Neural crest cell (in vitro differentiated cells): ENCODE data around the gene MDFI. TPM values are rescaled to one million over a fixed set of nuclear protein-coding genes. Genes with fewer than 3 reads are reported as not detected.

Experiments used
- DNase-seq: peaks from one replicate; pipeline ENCODE4 v3.0.0; 2021; ENCODE audit warnings: low read depth, mixed read lengths, low spot score
- H3K27ac Mint-ChIP-seq: one replicate; pipeline ENCODE4 v1.8.0; 2021; ENCODE audit warnings: mild to moderate bottlenecking, mixed read lengths; ENCODE audit not compliant: unreplicated experiment
- H3K27me3 Mint-ChIP-seq: 2 replicates; pipeline ENCODE4 v1.8.0; 2021; ENCODE audit warnings: low read depth, mild to moderate bottlenecking, mixed read lengths
- H3K36me3 Mint-ChIP-seq: 2 replicates; pipeline ENCODE4 v1.8.0; 2021; ENCODE audit warnings: low read depth, mild to moderate bottlenecking, mixed read lengths
- H3K4me1 Mint-ChIP-seq: 2 replicates; pipeline ENCODE4 v1.8.0; 2021; ENCODE audit warnings: mixed read lengths
- H3K4me3 Mint-ChIP-seq: one replicate; pipeline ENCODE4 v1.8.0; 2021; ENCODE audit warnings: mild to moderate bottlenecking, mixed read lengths
- H3K9me3 Mint-ChIP-seq: 2 replicates; pipeline ENCODE4 v1.8.0; 2021; ENCODE audit warnings: mixed read lengths
- total RNA-seq: library from RNA; stranded (reverse); gene quantifications from 2 replicates; pipeline ENCODE4 v1.2.1, GENCODE V29; 2021
- TF ChIP-seq, protein P1 (sequence below): fragments of 200-600 bp; sonication (generic); conservative IDR thresholded peaks from 2 replicates; pipeline ENCODE4 v1.5.0; 2021; ENCODE audit warnings: antibody characterized with exemption, mild to moderate bottlenecking

Gene MDFI
- total RNA-seq, 1 donor from 2014 or later: 65.8 TPM

DNA sequence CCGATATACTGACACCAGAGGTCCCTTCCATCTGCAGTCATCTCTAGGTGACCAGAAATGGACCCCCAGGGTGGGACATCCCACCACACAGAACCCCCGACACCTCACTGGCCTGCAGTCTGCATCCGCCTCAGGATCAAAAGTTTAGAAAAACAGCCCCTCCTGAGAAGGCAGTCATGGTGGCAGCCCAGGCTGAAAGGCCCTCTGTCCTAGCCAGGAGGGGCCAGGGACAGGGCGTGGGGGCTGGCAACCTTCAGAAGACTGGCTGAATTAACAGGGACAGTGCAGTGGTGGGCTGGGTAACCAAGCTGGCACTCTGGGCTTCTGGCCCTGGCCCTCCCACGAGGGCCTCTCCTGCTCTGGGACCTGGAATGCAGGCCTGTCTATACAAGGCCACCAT, 34.3 kb upstream of the MDFI start:
- H3K4me1 Mint-ChIP-seq: peaks cover 23% of the 10 kb centered on the region
- TF ChIP-seq, protein P1, sequence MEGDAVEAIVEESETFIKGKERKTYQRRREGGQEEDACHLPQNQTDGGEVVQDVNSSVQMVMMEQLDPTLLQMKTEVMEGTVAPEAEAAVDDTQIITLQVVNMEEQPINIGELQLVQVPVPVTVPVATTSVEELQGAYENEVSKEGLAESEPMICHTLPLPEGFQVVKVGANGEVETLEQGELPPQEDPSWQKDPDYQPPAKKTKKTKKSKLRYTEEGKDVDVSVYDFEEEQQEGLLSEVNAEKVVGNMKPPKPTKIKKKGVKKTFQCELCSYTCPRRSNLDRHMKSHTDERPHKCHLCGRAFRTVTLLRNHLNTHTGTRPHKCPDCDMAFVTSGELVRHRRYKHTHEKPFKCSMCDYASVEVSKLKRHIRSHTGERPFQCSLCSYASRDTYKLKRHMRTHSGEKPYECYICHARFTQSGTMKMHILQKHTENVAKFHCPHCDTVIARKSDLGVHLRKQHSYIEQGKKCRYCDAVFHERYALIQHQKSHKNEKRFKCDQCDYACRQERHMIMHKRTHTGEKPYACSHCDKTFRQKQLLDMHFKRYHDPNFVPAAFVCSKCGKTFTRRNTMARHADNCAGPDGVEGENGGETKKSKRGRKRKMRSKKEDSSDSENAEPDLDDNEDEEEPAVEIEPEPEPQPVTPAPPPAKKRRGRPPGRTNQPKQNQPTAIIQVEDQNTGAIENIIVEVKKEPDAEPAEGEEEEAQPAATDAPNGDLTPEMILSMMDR: no peak
- H3K27ac Mint-ChIP-seq: no peak overlapping the region
- H3K27me3 Mint-ChIP-seq: peaks cover 10% of the 10 kb centered on the region
- H3K4me3 Mint-ChIP-seq: no peak overlapping the region
- no peak for DNase-seq
- no peaks in the 10 kb centered on the region for H3K36me3 Mint-ChIP-seq
- no peaks in the 10 kb centered on the region for H3K9me3 Mint-ChIP-seq

DNA sequence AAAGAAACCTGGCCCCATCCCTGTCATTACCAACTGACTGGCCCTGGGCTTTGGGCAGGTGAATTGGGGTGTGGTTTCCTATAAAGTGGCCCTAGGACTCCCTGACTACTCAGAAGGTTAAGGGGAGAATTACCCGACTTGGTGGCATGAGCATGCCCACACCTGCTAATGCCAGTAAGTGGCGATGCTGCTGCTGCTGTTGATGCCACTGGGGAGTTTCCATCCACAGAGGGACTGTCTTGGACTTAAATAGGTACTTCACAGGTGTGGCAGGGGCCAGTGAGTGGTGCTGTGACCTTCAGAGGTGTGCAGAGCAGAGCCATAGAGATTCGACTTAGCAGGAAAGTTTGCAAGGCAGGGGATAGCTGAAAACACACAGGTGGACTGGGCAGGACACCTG, 32.6 kb upstream of the MDFI start:
- peak overlapping the region; percentile 13 for H3K4me3 Mint-ChIP-seq
- H3K36me3 Mint-ChIP-seq: no peaks in the 10 kb centered on the region
- H3K4me1 Mint-ChIP-seq: peaks cover 23% of the 10 kb centered on the region
- H3K27me3 Mint-ChIP-seq: peaks cover 10% of the 10 kb centered on the region
- H3K27ac Mint-ChIP-seq: no peak overlapping the region
- no peaks in the 10 kb centered on the region for H3K9me3 Mint-ChIP-seq
- TF ChIP-seq, protein P1: no peak
- DNase-seq: no peak

DNA sequence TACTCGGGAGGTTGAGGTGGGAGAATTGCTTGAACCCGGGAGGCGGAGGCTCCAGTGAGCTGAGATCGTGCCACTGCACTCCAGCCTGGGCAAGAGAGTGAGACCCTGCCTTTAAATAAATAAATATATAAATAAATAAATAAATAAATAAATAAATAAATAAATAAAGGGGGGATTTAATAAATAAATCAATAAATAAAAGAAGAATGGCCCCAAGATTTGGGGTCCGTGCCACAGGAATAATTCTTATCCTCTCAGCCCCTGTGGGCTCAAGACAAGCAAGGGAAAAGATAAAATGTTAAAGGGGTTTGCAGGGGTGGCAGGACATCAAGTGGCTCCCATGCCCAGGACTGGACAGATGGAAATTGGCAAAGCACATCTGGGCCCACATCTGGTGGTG, 31.2 kb upstream of the MDFI start:
- DNase-seq: no peak
- H3K4me3 Mint-ChIP-seq: no peak overlapping the region
- H3K4me1 Mint-ChIP-seq: peaks cover 18% of the 10 kb centered on the region
- no peaks in the 10 kb centered on the region for H3K36me3 Mint-ChIP-seq
- peaks cover 7% of the 10 kb centered on the region for H3K27me3 Mint-ChIP-seq
- no peaks in the 10 kb centered on the region for H3K9me3 Mint-ChIP-seq
- no peak overlapping the region for H3K27ac Mint-ChIP-seq
- TF ChIP-seq, protein P1: no peak

DNA sequence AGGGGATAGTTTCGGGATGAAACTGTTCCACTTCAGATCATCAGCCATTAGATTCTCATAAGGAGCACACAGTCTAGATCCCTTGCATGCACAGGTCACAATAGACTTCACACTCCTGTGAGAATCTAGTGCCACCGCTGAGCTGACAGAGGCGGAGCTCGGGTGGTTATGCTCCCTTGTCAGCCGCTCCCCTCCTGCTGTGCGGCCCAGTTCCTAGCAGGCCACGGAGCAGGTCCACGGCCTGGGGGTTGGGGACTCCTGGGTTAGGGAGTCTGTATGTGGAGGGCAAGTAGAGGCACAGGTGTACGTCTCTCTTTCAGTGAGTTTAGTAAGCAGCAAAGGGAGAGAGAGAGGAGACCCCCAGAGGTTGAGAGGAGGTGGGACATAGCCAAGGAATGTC, 30.5 kb upstream of the MDFI start:
- Mint-ChIP-seq H3K4me1 (peaks cover 13% of the 10 kb centered on the region), H3K27me3 (peaks cover 7% of the 10 kb centered on the region), H3K27ac (no peak overlapping the region), H3K36me3 (peaks cover 4% of the 10 kb centered on the region), H3K9me3 (peaks cover 3% of the 10 kb centered on the region), H3K4me3 (no peak overlapping the region)
- DNase-seq: no peak
- TF ChIP-seq, protein P1: no peak

DNA sequence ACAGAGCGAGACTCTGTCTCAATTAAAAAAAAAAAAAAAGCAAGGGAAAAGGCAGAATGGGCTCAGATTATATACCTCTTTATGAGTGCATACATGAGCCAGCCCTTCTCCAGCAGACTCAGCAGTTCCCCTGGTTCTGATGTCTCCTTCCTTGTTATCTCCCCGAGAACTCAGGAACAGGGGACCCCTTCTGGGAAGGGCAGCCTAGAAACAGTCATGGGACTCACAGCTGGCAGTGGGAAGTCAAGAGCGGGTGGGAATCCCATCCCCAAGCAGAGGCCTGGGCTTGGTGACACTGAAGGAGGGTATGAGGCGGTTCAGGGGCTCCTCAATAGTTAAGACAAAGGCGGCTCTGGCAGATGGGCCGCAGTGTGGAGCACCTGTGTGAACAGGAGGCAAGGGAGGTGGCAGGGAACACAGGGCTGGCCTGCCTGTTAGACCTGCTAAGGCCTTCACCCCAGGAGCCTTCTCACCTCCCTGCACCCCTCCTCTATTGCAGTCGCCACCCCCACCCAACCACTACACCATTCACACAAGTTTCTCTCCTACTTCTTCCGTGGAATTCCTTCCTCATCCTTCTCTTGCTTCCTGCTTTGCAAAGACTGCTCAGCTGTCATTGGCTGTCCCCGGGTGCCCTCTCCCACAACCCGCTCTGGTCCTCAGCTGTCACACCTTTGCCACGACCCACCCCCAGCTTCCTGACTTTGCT, 29.7 kb upstream of the MDFI start:
- peaks cover 7% of the 10 kb centered on the region for H3K9me3 Mint-ChIP-seq
- TF ChIP-seq, protein P1: no peak
- H3K4me1 Mint-ChIP-seq: peaks cover 4% of the 10 kb centered on the region
- peaks cover 3% of the 10 kb centered on the region for H3K27me3 Mint-ChIP-seq
- DNase-seq: no peak
- peak overlapping the region; percentile 76 for H3K27ac Mint-ChIP-seq
- H3K4me3 Mint-ChIP-seq: no peak overlapping the region
- peaks cover 5% of the 10 kb centered on the region for H3K36me3 Mint-ChIP-seq
